HK-2 (cell line): Measurements from ENCODE around the gene PLA2G5.
"Not testable (repeated sequence)": the region's sequence is repeated elsewhere in the genome, so short reads cannot be mapped to it uniquely, and the experiment has no call there.

Source experiments
- DNase-seq: peaks from one replicate; pipeline ENCODE4 v3.0.0-alpha.2; 2018; ENCODE audit not compliant: unreplicated experiment

PLA2G5 gene

DNA sequence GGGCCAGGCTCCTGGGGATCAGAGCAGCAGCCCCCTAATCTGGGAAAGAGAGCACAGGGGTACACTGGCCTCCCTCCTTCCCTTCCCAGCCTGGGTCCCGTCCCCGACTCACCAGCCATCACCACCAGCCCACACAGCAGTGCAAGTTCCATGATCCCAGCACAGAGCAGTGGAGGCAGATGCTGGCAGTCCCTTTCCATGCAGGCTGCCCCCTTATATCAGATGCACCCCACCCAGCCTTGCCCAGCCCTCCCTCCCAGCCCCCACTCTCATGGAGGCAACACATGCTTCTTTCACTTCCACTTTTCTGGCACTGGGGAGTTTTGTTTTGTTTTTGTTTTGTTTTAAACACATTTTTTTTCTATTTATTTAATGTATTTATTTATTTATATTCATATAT, 49.4 kb downstream of the PLA2G5 start, which contains the start of gene PLA2G2D:
TSS of gene PLA2G2D (minus strand) at position 190 of the 400 bp plus-strand sequence. CDS start at position 152, 38 bp downstream.
- no peak for DNase-seq

DNA sequence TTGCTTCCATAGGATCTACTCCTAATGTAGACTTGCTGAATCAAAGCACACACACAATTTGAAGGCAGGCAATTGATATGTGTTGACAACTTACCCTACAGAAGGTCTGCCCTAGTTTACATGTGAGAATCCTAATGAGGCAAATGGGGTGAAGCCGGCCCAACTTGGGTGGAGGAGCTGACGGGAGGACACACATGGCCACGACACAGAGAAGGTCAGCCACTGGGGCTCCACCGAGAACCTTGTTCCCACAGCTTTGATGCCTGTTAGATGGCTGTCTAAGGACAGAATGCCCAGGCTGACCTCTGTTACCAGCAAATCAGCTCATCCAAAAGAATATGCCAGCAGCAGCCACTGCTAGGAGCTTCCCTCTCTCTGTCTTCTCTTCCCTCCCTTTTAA, 50.8 kb downstream of the PLA2G5 start:
- DNase-seq = no peak

DNA sequence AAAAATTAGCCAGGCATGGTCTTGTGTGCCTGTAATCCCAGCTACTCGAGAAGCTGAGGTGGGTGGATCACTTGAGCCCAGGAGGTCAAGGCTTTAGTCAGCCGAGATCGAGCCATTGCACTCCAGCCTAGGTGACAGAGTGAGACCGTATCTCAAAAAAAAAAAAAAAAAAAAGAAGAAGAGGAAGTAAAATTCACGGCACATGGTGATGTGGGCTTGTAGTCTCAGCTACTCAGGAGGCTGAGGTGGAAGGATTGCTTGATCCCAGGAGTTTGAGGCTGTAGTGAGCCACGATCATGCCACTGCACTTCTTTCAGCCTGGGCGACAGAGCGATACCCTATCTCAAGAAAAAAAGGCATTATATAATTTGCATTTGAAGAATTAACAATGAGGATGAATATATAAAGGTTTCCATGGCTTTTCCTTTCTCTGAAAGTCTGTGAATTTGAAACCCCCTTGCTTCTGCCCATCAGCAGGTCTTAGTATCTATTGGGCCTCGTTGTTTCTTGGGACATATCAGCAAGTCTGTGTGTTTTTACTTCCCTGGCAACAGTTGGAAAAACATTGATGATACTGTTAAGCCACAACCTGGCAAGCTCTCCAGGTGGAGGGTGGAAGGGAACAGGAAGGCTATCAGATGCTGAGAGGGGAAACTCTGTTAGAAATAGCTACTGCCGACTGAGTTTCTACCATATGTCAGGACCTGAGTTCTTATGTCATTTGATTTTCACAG, 53.9 kb downstream of the PLA2G5 start:
- DNase-seq = no peak

DNA sequence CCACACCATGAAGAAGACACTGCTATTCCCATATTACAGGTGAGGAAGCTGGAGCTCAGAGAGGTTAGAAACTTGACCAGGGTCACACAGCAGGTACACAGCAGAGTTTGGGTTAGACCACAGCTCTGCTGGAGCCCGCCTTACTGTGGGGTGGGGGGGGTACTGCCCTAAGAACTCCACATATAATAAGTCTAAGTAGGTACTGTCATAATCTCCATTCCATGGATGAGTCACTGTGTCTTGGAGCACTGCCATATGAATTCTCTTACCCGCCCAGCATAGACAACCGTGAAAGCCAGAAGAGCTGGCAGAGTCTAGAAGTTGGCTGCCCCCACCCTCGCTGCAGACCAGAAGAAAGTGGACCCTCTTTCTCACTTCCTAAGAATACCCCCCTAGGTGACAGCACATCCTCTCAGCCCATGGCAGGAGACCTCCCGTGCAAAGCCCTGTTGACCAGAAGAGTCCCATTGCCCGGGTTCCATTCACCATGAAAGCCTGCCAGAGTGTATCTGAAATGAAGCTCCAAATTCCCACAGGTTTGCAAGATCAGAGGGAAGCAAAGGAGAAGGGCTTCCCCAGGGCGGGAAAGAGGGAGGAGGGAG, 54.6 kb downstream of the PLA2G5 start:
- peak; percentile 7 for DNase-seq

DNA sequence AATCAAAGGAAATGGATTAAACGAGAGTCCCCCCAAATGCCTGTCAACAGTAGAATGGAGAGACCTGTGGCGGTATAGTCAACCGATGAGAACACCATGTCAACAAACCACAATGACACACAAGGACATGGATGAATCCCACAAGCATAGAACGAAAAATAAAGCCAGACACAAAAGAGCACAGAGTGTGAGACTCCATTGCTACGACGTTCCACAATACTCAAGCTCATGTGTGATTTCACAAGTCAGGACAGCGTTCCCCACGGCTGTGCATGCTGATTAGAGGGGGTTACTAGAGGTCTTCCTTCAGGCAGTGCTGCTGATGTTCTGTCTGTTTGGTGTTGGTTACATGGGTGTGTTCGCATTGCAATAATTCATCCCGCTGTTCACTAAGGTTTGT, 55.1 kb downstream of the PLA2G5 start:
- no peak for DNase-seq

DNA sequence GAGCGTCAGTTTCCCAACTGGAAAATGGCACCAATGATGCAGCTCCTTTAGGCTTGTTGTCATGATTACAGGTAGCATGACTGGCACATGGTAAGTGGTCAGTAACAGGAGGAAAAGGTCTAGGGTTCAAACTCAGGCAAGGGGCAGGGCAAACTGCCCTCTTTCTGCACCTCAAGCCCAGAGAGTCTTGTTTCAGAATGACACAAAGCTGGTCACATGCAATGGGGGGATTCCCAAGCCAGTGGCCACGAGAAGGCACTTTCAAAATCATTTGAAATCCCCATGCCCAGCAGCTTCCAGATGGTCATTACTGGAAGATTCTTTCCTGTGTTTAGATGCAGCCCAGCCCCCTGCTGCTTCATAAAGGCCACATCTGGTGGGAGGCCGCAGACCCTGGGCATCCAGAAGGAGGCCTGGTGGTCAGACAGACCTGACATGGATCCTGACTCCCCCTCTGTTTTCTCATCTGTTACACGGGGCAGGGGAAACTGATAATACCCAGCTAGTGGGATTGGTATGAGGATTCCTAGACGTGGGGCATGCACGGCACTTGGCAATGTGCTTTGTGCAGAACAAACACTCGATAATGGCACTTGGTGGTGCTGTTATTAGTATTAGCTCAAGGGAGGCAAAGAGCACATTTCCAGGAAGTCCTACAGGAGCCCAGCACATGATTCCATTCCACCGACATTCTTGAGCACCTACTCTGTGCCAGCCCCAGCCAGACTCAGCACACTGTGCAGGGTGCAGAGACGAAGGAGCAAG, 56.2 kb downstream of the PLA2G5 start:
- no peak for DNase-seq

DNA sequence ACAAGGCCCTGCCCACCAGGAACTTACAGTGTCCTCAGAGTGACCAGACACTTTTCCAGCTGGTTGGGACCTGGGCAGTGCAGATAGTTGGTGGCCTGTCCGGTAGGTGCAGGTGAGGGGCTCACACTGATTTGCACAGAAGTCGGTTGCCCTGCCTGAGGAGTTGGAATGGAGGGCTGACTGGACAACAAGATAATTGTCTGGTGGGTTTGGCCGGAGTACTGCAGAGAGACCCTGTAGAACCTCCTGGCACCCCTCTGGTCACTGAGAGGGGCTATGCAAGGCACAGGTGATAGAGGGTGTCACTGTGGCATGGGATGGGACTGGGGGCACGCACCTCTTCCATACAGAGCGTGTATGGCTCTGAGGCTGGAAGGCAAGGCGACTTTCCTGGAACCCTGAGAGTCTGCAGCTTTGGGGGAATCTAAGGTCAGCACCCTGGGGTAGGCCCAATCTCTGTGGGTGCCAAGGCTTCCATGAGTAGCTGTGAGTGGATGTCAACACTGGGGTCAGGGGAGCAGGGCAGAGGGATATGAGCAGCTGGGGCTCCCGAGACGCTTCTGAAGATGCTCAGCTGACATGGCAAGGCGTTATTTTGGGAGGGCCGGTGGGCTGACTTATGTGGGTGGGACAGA, 56.9 kb downstream of the PLA2G5 start:
- DNase-seq = no peak

DNA sequence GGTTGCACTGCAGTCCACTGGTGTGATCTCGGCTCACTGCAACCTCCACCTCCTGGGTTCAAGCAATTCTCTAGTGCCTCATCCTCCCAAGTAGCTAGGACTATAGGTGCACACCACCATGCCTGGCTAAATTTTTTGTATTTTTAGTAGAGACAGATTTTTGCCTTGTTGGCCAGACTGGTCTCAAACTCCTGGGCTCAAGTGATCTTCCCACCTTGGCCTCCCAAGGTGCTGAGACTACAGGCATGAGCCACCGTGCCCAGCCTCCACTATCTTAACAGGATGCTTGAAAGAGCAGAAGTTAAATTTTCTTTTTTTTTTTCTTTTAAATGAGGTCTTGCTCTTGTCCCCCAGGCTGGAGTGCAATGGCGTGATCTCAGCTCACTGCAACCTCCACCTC, 60.5 kb downstream of the PLA2G5 start:
- DNase-seq = not testable (repeated sequence)

DNA sequence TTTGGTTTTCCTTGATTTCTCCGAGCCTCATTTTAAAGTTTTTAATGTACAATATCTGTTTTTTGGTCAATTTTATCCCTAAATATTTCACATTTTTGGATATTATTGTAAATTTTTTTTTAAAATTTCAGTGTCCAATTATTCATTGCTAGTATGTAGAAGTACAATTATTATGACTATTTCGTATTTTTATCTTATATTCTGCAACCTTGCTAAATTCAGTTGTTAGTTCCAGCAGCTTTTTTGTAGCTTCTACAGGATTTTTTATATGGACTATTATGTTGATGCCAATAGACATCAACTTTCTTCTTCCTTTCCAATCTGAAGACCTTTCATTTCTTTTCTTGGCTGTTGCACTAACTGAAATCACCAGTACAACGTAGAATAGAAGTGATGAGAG, 65.0 kb downstream of the PLA2G5 start:
- no peak for DNase-seq

DNA sequence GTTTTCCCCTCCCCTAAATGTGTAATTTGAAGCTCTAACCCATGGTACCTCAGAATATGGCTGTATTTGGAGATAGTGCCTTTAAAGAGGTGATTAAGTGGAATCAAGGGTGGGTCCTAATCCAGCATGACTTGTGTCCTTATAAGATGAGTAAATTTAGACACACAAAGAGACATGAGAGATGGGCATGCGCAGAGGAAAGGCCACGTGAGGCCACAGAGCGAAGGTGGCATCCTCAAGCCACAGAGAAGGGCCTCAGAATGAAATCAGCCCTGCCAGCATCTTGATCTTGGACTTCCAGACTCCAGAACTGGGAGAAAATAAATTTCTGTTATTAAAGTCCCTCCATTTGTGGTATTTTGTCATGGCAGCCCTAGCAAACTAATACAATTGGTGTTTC, 66.3 kb downstream of the PLA2G5 start:
- DNase-seq = no peak

DNA sequence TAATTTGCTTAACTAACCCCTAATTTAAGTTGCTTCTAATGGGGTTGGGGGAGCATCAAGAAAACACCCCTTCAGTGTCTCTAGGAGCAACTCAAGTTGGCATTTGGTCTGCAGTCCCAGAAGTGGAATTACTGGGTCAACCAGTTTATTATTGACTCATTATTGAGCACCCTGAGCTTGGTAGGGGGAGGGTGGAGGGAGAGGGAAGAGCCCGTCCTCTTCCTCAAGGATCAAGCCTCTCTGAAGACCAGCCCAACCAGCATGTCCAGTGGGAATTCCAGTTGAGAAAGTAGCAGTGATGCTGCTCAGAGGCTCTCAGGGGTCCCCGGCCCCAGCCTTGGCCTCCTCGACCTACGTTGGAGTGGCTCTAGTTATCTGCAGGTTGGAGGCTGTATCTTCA, 67.1 kb downstream of the PLA2G5 start:
- no peak for DNase-seq

DNA sequence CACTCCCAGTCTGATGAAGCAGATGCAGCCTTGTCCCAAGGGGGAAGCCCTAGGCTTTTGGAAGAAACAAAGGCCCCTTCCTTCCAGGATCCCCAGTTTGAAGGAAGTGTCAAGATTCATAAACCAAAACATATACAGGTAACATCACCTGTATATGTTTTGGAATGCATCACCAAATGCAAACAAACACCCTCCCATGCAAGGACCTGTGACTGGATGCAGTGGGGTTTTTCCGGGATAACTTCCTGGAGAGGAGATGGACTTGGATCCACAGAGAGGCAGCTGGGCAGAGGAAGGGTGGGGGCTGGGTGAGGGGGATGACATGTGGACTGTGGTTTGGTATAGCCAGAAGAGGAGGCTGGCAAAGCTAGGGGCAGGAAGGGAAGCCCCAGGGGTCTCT, 67.6 kb downstream of the PLA2G5 start:
- DNase-seq = no peak

DNA sequence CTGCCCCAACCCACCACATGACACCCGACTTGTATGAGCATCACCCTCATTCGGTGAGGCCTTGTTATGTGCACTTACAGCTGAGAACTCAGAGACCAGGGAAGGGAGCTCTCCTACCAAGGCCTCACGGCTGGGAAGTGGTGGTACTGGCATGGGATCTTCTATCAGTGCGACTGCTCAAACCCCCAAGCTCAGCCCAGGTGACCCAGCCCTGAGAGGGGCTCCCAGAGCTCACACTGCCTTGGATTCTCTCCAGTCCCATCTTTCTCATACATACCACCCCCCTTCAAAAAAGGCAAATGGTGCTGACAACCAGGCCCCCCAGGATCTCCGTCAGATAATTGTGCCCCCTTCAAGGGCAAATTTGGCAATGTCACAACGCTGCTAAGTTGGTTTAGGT, 68.4 kb downstream of the PLA2G5 start:
- DNase-seq = no peak

DNA sequence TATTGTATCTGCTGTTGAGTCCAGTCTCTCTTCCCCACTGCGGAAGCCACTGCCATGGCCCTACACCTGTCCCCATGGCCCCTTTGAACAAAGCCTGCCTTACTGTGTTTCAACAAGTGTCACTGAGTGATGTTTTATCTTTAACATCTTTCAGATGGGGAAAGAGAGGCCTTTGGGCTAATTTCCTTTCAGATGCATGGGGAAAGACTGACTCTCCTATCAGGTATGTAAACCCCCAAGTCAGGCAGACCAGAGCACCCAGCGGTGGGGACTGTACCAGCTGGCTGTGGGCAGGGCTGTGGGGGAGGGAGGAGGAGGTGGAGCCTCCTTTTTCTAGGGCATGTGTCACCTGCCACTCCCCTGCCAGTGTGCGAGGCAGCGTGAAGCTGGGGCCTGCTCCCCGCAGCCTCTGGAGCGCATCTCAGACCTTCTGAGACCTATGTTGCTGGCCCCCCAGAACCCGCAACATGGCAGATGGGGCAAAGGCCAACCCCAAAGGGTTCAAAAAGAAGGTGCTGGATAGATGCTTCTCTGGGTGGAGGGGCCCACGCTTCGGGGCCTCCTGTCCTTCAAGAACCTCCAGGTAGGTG, 69.1 kb downstream of the PLA2G5 start, which contains the start of gene PLA2G2F:
TSS of gene PLA2G2F (plus strand) at position 363 of the 590 bp plus-strand sequence. CDS start at position 468, 105 bp downstream.
- DNase-seq = no peak

DNA sequence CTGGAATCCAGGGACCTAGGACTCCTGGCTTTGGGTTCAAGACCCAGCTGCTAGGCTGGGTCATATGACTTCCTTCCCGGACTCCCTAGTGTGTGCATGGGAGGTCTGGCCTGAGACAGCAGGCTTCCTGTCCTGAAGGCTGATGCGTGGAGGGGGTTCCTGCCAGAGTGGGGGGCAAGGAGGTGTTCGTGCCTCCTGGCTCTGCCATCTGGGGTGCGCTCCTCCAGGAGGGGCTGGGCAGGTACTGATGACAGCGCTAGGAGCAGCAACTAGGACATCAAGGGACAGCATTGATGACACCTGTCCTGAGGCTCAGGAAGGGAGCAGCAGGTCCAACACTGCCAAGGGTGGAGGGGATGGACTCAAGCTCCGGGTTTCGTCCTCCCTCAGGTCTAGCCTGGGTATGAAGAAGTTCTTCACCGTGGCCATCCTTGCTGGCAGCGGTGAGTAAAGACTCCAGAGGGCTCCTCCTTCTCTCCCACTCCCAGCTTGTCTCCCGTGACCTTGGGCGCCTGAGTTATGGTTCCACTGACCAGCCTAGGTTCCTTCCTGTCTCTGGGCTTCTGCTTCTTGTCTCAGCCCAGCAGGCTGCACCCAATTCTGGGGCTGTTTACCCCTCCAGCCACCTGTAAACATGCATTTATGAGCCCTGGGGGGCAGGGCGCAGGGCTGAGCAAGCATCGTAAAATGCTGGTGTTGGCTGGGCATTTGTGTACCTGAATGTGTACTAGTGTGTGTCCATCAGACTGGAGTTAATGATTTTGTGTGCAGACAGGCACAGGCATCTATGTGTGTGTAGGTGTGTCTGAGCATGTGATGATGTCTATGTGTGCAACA, 70.0 kb downstream of the PLA2G5 start:
- DNase-seq = no peak

DNA sequence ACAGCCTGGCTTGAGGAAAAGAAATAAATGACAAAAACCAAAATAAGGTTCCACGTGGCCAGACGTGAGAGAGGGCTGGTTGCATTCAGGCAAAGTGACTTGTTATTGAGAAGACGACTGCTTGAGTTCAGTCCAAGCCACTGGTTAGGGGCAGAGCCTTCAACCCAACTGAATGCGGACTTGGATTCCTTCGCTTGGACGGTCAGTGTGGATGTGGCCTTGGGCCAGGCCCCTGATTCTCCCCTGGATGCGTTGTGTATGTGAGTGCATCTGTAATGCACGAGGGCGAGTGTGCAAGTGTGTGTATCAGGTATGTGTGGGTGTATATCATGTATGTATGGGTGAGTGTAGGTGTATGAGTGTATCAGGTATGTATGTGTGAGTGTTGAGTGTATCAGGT, 71.0 kb downstream of the PLA2G5 start:
- no peak for DNase-seq

DNA sequence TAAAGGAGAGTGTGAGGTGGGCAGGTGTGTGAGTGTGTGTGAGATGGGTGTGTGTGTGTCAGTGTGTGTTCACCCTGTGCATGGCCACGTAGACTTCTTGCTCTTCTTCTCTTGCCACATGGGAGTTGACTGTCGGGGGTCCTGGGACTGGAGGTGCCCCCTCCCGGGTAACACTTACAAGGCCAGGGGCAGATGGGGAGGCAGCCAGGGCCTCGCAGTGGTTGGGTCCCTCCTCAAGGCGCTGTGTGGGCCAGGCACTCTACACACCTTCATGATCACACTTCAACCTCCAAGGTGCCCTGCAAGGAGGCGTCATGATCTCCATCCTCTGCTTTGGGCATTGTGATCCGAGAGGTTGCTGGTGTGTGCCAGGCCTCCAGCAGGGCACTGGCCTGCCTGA, 71.5 kb downstream of the PLA2G5 start:
- no peak for DNase-seq
